SK-MEL-5 (cell line): ENCODE data around the gene COX14. TPM values are rescaled to one million over a fixed set of nuclear protein-coding genes. Genes with fewer than 3 reads are reported as not detected.

Source experiments
- DNase-seq: peaks from one replicate; pipeline ENCODE4 v3.0.0-alpha.2; 2016; ENCODE audit warnings: low read depth, low spot score
- in situ Hi-C: cut with HindIII; loops from 2 replicates; pipeline ENCODE4 v1.10.0; 2016; ENCODE audit warnings: low sequenced_read_pairs, high pct_unique_total_duplicates, low pct_unique_long_range_greater_than_20kb
- polyA plus RNA-seq, 2 experiments: library from polyadenylated mRNA; depleted of rRNA; stranded (reverse); fragments of >200 nt; gene quantifications; 2 replicates each; pipeline ENCODE4 v1.2.3, GENCODE V29; 2015
- total RNA-seq: library from RNA; depleted of rRNA; stranded (reverse); fragments of >200 nt; shearing (Covaris generic); gene quantifications from 2 replicates; pipeline ENCODE4 v1.2.3, GENCODE V29; 2014; rRNA removed

The COX14 gene
- total RNA-seq, result 60.3 and 75.7 TPM in 2 replicates
- polyA plus RNA-seq (2015; cell fraction: cytosol; rRNA removed), result 54.4 and 82.6 TPM in 2 replicates
- 6.5 and 14.3 TPM in 2 replicates for polyA plus RNA-seq (2015; cell fraction: nucleus; rRNA removed)

- in situ Hi-C loops, result no loop called here
- DNase-seq, result peak; percentile 99
These were observed at the start of gene COX14 for GRCh38 chr12:50111693-50112455. Gene COX14, plus strand, starts transcription at chr12:50112236. Its CDS starts 7,808 bp downstream, at chr12:50120044.

DNA sequence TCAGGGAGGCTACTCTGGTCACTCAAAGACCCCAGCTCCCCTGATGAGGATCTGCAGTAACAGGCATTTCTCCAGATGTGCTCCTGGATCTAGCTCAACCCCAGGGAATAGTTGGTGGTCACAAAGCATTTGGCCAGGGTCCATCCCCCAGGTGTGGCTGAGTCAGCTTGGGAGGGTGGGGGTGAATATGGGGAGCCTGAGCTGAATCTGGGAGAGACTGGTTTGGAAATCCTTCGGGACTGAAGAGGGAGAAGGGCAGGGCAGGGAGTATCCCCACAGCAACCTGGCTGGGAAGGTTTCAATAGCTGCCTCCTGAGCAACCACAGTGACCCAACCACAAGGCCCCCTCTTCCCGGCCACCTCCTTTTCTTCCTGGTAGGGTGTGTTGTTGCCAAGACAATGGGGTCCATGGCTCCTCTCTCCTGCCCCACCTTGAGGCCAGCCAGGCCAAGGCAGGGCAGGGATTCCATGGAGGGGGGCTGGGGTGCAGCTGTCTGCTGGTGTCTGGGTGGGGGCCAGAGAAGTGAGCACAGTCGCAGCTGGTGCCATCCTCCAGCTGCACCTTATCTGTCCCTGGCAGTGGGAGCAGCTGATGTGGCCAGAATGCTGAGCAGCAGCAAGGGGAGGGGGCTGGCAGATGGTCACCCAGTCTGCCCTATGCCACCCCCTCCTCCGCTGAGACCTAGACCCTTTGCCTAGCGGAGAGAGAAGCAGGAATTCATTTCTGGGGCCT lies 49.1 kb upstream of the COX14 start:
- in situ Hi-C loops, result loop anchor here (10.0 kb wide), 1 partner anchor 128 kb away; no protein-coding TSS in a partner anchor
- DNase-seq, result no peak

DNA sequence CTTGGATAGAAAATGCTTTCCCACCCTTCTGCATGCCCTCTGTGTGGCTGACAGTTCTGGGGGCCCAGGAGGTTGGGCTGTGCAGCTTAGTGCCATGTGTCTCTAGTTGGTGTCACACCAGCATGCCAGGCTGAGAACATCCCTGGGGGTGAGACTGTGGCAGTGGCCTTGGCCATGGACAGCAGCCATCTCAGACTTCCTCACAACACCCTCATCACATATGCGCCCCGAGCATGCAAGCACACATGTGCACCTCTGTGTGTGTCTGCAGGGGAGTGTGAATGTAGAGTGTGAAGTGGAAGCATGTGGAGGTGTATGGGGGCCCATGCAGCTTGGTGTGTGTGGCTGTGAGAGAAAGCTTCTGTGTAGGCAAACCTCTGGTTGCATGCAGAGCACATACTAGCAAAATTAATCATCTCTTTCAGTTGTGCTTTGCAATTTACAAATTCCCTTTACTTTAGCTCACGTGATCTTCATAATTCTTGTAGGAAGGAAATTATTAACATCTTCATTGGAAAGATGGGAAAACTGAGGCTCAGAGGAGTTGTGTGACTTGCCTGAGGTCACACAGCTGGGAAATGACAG lies 46.2 kb upstream of the COX14 start:
- in situ Hi-C loops, result loop anchor here (10.0 kb wide), 1 partner anchor 131 kb away; no protein-coding TSS in a partner anchor
- DNase-seq, result no peak

GRCh38 chr12:50066402-50066801 lies 45.6 kb upstream of the COX14 start:
- in situ Hi-C loops, result loop anchor here (10.0 kb wide), 1 partner anchor 132 kb away; no protein-coding TSS in a partner anchor
- no peak for DNase-seq

DNA sequence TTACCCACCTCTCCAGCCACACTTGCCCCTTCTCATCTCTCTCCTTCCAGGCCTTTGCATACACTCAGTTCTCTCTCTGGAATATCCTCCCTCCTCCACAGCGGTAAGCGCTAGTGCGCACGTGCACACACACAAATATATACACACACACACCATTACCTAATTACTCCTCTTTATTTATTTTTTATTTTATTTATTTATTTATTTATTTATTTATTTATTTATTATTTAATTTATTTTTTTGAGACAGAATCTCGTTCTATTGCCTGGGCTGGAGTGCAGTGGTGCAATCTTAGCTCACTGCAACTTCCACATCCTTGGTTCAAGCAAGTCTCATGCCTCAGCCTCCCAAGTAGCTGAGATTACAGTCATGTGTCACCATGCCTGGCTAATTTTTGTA lies 43.0 kb upstream of the COX14 start:
- in situ Hi-C loops, result loop anchor here (10.0 kb wide), 1 partner anchor 134 kb away; no protein-coding TSS in a partner anchor
- DNase-seq, result no peak

DNA sequence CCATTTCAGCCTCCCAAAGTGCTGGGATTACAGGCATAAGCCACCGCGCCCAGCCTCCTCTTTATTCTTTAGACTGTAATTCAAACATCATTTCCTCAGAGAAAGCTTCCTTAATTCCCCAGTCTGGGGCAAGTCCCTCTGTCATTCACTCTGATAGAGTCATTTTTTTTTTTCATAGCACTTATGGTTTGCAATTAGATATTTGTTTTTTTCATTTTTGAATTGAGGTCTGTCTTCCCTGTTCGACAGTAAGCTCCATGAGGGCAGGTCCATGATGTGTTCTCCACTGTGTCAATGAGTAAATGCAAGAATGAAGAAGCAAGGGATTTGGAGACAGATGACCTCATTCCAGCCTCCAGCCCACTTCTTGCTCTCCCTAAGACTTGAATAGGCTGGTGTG lies 42.5 kb upstream of the COX14 start:
- DNase-seq, result no peak
- in situ Hi-C loops, result loop anchor here (10.0 kb wide), 1 partner anchor 135 kb away; no protein-coding TSS in a partner anchor

DNA sequence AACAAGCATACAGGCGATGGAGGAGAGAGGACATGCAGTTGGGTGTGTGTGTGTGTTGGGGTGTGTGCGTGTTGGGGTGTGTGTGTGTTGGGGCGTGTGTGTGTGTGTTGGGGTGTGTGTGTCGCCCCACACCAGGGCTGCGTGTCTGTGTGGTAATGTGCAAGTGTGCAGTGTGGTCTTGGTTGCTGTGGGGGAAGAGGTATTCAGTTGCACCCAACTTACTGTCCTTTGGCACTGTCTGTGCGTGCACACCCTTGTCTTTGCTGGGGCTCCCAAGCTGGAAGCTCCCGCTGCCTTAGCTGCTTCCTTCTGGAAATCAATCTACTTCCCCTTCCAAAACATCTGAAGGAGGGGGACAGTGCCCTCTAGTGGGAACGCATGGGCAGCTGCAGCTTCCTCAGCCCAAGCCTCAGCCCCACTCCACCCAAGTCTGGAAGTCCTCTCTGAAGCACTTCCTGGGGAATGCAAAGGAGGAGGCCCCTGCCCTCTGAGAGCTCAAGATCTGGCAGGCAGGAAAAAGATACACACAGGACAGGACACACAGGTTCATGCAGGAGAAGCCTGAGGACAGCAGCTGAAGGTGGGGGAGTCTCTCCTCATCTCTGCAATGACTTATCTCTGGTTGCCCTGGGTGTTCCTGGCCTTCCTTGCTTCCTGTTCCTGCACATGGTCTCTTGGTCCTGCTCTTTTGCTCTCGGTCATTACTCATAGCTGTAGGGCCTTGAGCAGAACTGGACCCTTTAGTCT lies 41.5 kb upstream of the COX14 start:
- DNase-seq, result peak; percentile 88
- in situ Hi-C loops, result no loop called here

DNA sequence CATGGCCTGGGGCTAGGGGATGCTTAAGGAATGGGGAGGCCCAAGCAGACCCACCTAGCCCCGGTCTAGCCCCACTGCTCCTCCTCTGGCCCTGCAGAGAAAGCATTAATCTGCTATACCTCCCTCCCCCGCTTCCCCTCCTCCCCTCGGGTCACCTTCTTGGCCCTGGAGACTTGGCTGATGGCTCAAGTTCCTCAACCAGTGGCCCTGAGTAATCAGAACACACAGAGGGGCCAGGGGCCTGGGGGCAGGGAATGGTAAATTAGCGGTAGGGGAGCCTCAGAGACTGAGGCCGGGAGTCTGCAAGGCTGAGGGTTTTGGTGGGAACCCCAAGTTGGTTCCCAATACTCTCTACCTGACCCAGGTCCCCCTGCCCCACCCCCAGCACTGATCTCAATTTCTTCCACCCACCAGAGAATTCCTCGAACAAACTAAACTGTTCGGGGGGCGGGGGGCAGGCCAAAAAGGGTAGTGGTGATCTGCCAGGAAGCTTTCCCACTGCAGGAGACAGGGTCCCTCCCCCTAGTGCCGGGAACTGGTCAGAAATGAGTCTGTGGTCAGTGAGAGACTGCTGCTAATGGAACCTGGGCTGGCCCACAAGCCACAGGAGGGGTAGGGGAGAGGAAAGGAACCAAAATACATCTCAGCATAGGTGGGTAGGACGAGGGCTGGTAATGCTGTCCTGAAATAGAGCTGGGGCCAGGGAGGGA lies 39.7 kb upstream of the COX14 start:
- DNase-seq, result no peak
- in situ Hi-C loops, result no loop called here

GRCh38 chr12:50073206-50073605 lies 38.8 kb upstream of the COX14 start:
- DNase-seq, result no peak
- in situ Hi-C loops, result no loop called here

GRCh38 chr12:50073712-50074111 lies 38.3 kb upstream of the COX14 start:
- no peak for DNase-seq
- in situ Hi-C loops, result no loop called here

DNA sequence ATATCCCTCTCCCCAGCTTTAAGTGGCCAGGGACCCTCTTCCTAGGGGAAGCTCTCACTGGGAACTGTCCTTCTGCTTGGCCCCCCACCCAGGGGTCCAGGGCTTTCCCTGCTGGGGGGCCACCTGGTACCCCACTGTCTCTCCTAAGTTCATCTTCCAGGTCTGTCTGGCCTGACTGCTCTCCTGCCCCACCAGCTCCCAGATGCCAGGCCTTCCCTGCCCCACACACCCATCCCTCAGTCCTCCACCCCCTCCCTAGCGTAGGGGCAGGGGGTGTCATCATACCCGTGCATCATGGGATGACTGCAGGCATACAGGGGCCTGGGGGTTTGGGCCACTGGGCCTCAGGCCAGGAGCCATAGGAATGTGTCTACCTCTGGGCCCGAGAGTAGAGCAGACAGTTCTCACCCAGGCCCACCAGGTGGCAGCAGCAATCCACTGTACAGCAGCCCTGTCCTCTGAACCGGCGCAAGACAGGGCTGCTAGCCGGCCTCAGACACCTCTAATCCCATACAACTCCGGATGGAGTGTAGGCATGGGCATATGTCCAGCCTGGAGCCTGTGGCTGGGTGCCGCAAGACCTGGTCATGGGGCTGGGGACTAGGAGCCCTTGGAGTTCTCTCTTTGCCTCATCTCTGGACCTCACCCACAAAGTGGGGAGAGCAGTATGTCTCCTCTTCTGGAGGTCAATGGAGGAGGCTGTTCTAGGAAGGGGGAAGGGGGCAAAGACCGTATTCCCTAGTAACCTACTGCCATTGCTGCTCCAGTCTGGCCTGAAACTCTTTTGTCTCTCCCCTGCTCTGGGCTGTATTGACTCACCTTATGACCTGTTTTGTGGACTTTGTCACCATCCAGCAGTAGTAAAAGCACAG lies 36.9 kb upstream of the COX14 start:
- in situ Hi-C loops, result no loop called here
- peak; percentile 87 for DNase-seq

DNA sequence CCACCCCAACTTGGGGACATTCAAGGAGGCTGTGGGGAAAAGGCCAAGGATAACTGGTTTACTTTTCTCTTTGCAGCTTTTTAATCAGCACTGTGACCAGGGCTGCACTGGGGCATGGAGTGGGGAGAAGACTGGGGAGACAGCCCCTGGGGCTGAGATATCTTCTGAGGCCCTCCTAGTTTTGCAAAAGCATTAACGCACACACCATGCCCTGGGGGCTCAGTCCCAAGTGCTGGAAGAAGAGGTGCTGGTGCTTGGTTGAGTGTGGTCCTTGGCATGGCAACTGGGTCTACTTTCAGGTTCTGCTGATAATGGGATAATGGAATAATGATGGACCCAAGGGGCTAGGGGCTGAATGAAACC lies 36.2 kb upstream of the COX14 start:
- in situ Hi-C loops, result no loop called here
- DNase-seq, result no peak

DNA sequence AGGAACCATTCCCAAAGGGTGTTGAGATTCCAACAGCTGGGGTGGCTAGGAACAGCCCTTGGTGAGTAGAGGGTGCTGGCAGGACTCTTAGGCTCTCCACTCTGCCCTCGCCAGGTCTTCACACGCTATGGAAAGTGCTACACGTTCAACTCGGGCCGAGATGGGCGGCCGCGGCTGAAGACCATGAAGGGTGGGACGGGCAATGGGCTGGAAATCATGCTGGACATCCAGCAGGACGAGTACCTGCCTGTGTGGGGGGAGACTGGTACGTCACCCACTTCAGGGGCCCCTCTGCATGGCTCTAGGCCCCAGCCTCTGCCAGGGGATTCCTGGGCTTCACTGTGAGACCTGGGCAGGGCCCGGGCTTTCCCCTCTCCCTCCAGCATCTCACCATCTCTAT lies 34.9 kb upstream of the COX14 start:
- DNase-seq, result no peak
- in situ Hi-C loops, result no loop called here

- in situ Hi-C loops, result no loop called here
- no peak for DNase-seq
These were observed 33.8 kb upstream of the COX14 start for GRCh38 chr12:50078281-50078680.

- in situ Hi-C loops, result no loop called here
- no peak for DNase-seq
These were observed 32.3 kb upstream of the COX14 start for GRCh38 chr12:50079771-50080170.

DNA sequence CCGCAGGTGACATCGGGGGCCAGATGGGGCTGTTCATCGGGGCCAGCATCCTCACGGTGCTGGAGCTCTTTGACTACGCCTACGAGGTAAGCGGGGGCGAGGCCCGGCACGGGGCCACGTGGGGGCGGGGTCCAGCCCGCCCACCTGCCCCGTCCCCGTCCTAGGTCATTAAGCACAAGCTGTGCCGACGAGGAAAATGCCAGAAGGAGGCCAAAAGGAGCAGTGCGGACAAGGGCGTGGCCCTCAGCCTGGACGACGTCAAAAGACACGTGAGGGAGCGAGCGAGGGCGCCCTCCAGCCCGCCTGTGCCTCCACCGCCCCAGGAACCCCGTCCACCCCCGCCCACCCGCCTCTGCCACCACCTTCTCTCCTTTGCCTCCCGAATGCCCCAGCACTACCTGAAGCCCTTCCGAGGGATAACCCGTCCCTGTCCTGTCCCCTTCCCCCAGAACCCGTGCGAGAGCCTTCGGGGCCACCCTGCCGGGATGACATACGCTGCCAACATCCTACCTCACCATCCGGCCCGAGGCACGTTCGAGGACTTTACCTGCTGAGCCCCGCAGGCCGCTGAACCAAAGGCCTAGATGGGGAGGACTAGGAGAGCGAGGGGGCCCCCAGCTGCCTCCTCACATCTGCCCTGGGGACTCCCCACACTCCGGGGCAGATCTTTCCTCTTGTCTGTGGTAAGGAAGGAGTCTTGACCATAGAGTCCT lies 30.8 kb upstream of the COX14 start:
- in situ Hi-C loops, result no loop called here
- DNase-seq, result no peak
